C1 segment of cervical spinal cord (tissue), 14 donors: Measurements from ENCODE around the gene CACNG7.
A peak's percentile ranks its signal among the peaks of the same experiment; 100 is the strongest.

Experiments
- DNase-seq, 14 donors: peaks; one replicate each; lab custom pipeline; 2025; lab: John Stamatoyannopoulos, UW

CACNG7 gene

GRCh38 chr19:53951947-53952346 lies 42.9 kb downstream of the CACNG7 start:
- DNase-seq = no peak

- DNase-seq = no peak
These were observed 44.3 kb downstream of the CACNG7 start for GRCh38 chr19:53953383-53953782.

- DNase-seq = no peak
These were observed 48.5 kb downstream of the CACNG7 start for GRCh38 chr19:53957448-53958167.

- peak in 5 of 14 donors; percentile 3 to 33 (median 5) for DNase-seq
These were observed 49.1 kb downstream of the CACNG7 start for GRCh38 chr19:53958168-53958571.

GRCh38 chr19:53958823-53959757 lies 50.0 kb downstream of the CACNG7 start:
- DNase-seq = no peak

- no peak for DNase-seq
These were observed 51.1 kb downstream of the CACNG7 start for GRCh38 chr19:53960187-53960586.

- no peak for DNase-seq
These were observed 51.8 kb downstream of the CACNG7 start for GRCh38 chr19:53960886-53961285.

GRCh38 chr19:53961523-53962356 lies 52.7 kb downstream of the CACNG7 start:
- DNase-seq = no peak

GRCh38 chr19:53962887-53963431 lies 53.9 kb downstream of the CACNG7 start, which contains the start of gene CACNG8:
Gene CACNG8 (plus strand): TSS chr19:53962937.
- DNase-seq = no peak

GRCh38 chr19:53965091-53965490 lies 56.0 kb downstream of the CACNG7 start:
- no peak for DNase-seq

- DNase-seq = no peak
These were observed 57.9 kb downstream of the CACNG7 start for GRCh38 chr19:53966931-53967330.

GRCh38 chr19:53969366-53969765 lies 60.3 kb downstream of the CACNG7 start:
- DNase-seq = no peak

GRCh38 chr19:53971673-53972072 lies 62.6 kb downstream of the CACNG7 start:
- DNase-seq = peak in 2 of 14 donors; percentile 1 to 5

- DNase-seq = peak in 12 of 14 donors; percentile 6 to 66 (median 49)
These were observed 68.4 kb downstream of the CACNG7 start for GRCh38 chr19:53977429-53977990.

- peak in 12 of 14 donors; percentile 11 to 74 (median 28) for DNase-seq
These were observed 69.1 kb downstream of the CACNG7 start for GRCh38 chr19:53977991-53978731.

GRCh38 chr19:53978975-53979801 lies 70.1 kb downstream of the CACNG7 start:
- no peak for DNase-seq

GRCh38 chr19:53980539-53981375 lies 71.7 kb downstream of the CACNG7 start:
- no peak for DNase-seq

- DNase-seq = no peak
These were observed 72.4 kb downstream of the CACNG7 start for GRCh38 chr19:53981376-53981951.
